Left colon (tissue), 2 donors: ENCODE results near the gene ADSS2. TPM values are rescaled to one million over a fixed set of nuclear protein-coding genes. Genes with fewer than 3 reads are reported as not detected.

Experiments
- ATAC-seq: fragments of 200-7000 bp; cut with Tn5 transposase; one replicate; pipeline ENCODE4 v1.9.1; 2020; ENCODE audit warnings: mild to moderate bottlenecking, moderate library complexity
- DNase-seq, 2 donors: peaks; one replicate each; pipeline ENCODE4 v3.0.0-alpha.2; 2020
- intact Hi-C, 2 donors: fragments of 100-400 bp; cut with DNase I in 1 of 2; cut with micrococcal nuclease in 1 of 2; formaldehyde crosslinking; loops; one replicate each; pipeline versions ENCODE4 v1.11.2 to v1.14.0; 2022; cut with DNase I, micrococcal nuclease
- total RNA-seq, 2 donors: library from RNA; stranded (reverse); fragmentation: NEBNext Ultra II Directional; extraction: Animal tissue kit (Norgen Biotek cat#: 25700); gene quantifications; one replicate each; pipeline ENCODE4 v1.2.1, GENCODE V29; 2021
- donor health status: DM: no; HTN: no; CAD: no.
- donor health status: DM: yes; HTN: yes; CAD: no.

The ADSS2 gene
- total RNA-seq, 2 donors from 2014 or later: 38.7 to 39.6 TPM

DNA sequence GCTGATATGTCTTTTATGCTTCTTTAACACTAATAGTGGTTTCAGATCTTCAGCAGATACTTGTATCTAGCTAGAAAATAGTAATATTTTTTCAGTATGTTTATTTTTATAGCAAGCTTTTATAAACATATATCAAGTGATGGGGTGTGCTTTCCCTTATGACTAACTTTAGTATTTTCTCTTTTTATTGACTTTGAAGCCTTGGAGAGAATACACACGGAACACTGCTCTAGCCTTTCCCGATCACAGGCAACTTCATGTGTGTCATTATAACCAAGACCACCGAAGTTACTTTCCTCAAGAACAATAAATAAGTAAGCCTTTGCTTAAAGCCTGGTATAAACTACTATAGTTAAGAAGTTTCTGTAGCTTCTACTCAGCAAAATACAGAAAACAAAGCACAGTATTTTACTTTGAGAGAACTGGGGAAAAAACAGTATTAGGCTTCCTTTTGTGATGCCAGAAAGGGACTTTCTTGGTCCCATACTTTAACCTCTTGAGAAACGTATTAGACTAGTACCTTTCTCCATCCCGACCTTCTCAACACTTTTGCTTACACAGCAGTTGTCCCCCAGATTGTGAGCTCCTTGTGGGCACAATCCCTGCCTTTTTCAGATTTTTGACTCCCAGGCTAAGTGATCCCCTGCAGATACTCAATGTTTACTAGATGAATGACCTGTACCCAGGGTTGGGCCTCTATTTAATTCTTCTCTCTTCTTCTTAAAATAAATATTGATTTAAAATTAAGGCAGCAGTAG lies 3.3 kb downstream of the ADSS2 start:
- intact Hi-C loops: no loop called here
- DNase-seq: no peak
- ATAC-seq: no peak

DNA sequence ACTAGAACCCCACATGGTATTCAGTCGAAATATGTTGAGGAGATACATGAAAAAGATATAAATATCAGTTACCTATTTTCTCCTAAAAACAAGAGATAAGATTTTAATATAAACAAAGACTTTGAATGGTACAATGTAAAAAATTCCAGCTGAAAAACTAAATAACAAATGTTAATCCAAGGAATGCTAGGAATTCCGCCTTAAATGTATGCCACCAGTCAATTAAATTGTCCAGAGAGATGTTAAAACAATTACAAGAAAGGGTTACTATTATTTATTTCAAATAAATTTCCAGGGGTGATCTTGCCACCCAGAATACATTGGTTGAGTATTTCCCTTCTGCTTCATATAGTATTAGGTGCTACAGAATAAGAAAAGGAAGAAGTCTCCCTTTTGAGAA lies 4.2 kb downstream of the ADSS2 start:
- no peak for DNase-seq
- no peak for ATAC-seq
- intact Hi-C loops: no loop called here

- no peak for DNase-seq
- intact Hi-C loops: no loop called here
- ATAC-seq: no peak
These were observed 4.7 kb downstream of the ADSS2 start for GRCh38 chr1:244447024-244447423.

DNA sequence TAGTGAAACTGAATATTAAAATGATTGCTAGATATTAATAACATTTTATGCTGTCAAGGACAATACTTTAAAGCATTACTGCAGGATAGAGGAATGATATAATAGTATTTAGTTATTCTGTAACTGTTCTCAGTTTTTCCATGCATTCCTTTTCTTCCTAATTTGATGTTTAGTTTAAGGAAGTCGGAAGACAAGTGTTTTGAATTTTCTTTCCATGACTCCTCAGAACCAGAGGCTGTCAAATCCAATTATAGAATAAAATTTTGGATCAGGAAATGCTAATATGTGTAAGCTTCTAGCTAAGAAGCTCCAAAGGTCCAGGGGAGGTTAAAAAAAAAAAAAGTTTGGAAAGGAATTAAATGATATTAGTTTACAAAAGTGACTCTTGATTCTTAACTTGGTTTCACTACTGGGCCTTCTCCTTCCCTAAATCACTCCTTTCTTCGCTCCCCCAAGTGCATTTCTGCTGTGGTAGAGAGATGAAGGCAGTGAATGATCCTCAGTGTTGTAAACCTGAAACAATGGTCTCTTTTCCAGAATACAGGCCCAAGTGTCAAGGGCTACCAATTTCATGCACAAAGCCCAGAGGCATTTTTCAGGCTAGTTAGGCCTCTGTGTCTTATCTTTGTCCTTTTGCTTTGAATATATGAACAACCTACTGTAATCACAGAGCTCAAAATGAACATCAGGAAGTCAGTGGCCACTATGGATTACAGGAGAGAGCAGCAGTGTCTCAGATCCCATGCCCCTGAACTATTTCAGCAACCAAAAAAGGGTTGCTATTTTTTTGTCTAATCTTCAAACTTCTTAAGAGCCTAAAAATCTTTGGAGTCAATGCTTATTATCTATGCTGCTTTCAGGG lies 6.2 kb downstream of the ADSS2 start:
- no peak for ATAC-seq
- intact Hi-C loops: no loop called here
- DNase-seq: no peak

GRCh38 chr1:244444854-244445253 lies 6.9 kb downstream of the ADSS2 start:
- ATAC-seq: no peak
- intact Hi-C loops: no loop called here

DNA sequence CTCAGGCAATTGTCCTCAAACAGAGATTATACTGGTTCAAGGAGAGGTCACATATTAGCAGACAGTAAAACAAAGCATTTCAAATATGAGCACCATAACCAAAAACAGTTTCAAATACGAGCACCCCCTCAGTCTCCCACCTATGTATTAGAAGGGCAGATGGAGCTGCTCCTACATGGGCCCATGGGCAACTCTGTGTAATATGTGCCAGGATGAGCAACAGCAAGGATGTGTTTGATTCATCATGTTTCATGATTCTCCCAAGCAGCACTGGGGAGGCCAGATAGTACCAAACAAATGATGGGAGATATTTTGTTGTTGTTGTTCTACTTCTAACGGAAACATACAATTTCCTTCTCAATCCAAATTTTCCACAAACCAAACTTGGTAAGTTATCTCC lies 8.9 kb downstream of the ADSS2 start:
- DNase-seq: no peak
- intact Hi-C loops: no loop called here
- ATAC-seq: no peak

More at GRCh38 chr1:244444854-244445253, 6.9 kb downstream of the ADSS2 start:
- DNase-seq: no peak

GRCh38 chr1:244439391-244440032 lies 12.2 kb downstream of the ADSS2 start:
- intact Hi-C loops: no loop called here
- DNase-seq (peak in 1 of 2 donors; percentile 60), ATAC-seq (peak; percentile 96)

DNA sequence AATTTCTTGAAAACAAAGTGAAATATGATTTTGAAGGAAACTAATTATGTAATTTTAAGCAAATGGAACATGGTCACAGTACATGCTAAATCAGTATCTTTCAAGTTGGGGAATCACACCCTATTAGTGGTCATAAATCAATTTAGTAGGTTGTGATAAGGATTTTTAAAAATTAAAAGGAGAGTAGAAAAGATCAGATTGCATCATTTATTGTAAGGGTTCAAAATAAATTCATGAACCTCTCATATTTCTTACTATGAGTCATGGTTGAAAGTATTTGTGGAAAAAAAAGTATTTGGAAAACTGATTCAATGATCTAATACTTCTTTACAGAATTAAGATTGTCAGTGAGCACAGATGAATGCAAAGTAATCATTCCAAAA lies 14.6 kb downstream of the ADSS2 start:
- ATAC-seq: no peak
- intact Hi-C loops: no loop called here
- no peak for DNase-seq

- no peak for ATAC-seq
- no peak for DNase-seq
- intact Hi-C loops: no loop called here
These were observed 15.2 kb downstream of the ADSS2 start for GRCh38 chr1:244436336-244437085.

DNA sequence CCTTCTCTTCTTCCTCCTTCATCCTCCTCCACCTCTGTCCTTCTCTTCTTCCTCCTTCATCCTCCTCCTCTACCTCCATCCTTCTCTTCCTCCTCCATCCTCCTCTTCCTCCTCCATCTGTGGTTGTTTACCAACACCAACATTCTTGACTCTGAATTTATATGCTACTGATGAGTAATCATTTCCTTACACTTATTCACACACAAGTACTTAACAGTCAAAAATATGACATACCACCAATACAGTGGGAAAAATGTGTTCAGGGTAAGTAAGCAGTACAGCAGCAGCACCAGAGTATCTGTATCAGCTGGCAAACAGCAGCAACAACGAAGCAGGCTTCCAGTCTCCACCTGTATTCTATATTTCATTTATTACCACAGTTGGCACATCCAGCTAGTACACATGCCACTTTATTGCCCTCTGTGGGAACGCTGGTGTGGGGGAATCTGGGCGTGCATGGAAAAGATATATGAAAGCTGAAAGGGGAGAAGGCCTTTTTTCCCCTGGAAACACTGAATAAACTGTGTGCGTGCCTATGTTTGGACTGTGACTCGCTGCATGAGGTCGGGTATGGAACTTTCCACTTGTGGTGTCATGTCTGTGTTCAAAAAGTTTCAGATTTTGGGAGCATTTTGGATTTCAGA lies 16.0 kb downstream of the ADSS2 start:
- intact Hi-C loops: no loop called here
- peak; percentile 77 for ATAC-seq
- DNase-seq: no peak

- intact Hi-C loops: no loop called here
- no peak for ATAC-seq
- no peak for DNase-seq
These were observed 20.5 kb downstream of the ADSS2 start for GRCh38 chr1:244431166-244431565.

- intact Hi-C loops: no loop called here
- DNase-seq: no peak
- ATAC-seq: no peak
These were observed 21.9 kb downstream of the ADSS2 start for GRCh38 chr1:244429818-244430217.

GRCh38 chr1:244427647-244428046 lies 24.1 kb downstream of the ADSS2 start:
- no peak for ATAC-seq
- intact Hi-C loops: no loop called here
- DNase-seq: no peak

GRCh38 chr1:244424649-244425334 lies 26.9 kb downstream of the ADSS2 start:
- no peak for ATAC-seq
- intact Hi-C loops: no loop called here
- no peak for DNase-seq

- DNase-seq (no peak), ATAC-seq (no peak)
- intact Hi-C loops: no loop called here
These were observed 29.5 kb downstream of the ADSS2 start for GRCh38 chr1:244422174-244422573.

- intact Hi-C loops: no loop called here
- ATAC-seq: no peak
These were observed 32.7 kb downstream of the ADSS2 start for GRCh38 chr1:244419024-244419423.

DNA sequence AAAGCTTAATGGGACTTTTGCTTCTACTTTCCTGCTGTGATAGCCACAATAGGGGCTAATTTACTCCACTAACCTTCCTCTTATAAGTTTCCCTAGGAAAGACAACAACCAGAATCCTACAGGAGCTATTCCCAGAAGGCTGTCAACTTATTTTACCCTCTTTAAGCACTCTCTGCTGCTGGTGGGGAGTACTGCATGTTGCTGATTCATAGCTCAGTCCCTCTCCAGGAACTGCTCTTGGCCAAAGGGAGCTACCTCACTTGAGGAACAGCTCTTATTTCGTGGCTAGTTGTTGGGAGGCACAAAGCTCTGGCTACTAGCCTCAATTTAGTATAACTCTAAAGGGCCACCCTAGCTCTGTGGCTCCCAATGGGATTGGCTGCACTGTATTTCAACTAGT lies 37.2 kb downstream of the ADSS2 start:
- ATAC-seq (no peak), DNase-seq (no peak)
- intact Hi-C loops: no loop called here

More at GRCh38 chr1:244419024-244419423, 32.7 kb downstream of the ADSS2 start:
- no peak for DNase-seq

- no peak for ATAC-seq
- intact Hi-C loops: no loop called here
These were observed 38.0 kb downstream of the ADSS2 start for GRCh38 chr1:244413736-244414135.

More at GRCh38 chr1:244413736-244414135, 38.0 kb downstream of the ADSS2 start:
- no peak for DNase-seq
